ENCODE data around the gene STAM.

Gene STAM

GRCh38 chr10:17660921-17661320 is 17.0 kb downstream of the STAM start:
- DNase-seq (ENCODE audit: low read depth, low spot score), result no peak
- H3K4me3 ChIP-seq (ENCODE audit: low read depth, low read length), result no peak overlapping the region
- no peak for TF ChIP-seq CTCF (IDR thresholded peaks at IDR 0.05; ENCODE audit: low read depth, low read length)
- in situ Hi-C loops (cut with HindIII; ENCODE audit: low sequenced_read_pairs), result no loop called here

GRCh38 chr10:17661510-17661909 is 17.6 kb downstream of the STAM start:
- H3K4me3 ChIP-seq (ENCODE audit: low read depth, low read length), result no peak overlapping the region
- in situ Hi-C loops (cut with HindIII; ENCODE audit: low sequenced_read_pairs), result no loop called here
- DNase-seq (ENCODE audit: low read depth, low spot score), result no peak
- no peak for TF ChIP-seq CTCF (IDR thresholded peaks at IDR 0.05; ENCODE audit: low read depth, low read length)

GRCh38 chr10:17662193-17663138 is 18.5 kb downstream of the STAM start:
- no peak overlapping the region for H3K4me3 ChIP-seq (ENCODE audit: low read depth, low read length)
- DNase-seq (ENCODE audit: low read depth, low spot score), result no peak
- TF ChIP-seq CTCF (IDR thresholded peaks at IDR 0.05; ENCODE audit: low read depth, low read length), result no peak
- in situ Hi-C loops (cut with HindIII; ENCODE audit: low sequenced_read_pairs), result no loop called here

- in situ Hi-C loops (cut with HindIII; ENCODE audit: low sequenced_read_pairs), result no loop called here
- TF ChIP-seq CTCF (IDR thresholded peaks at IDR 0.05; ENCODE audit: low read depth, low read length), result no peak
- DNase-seq (ENCODE audit: low read depth, low spot score), result no peak
- H3K4me3 ChIP-seq (ENCODE audit: low read depth, low read length), result no peak overlapping the region
Observed at GRCh38 chr10:17663450-17663849, 19.5 kb downstream of the STAM start.

GRCh38 chr10:17665747-17666146 is 21.8 kb downstream of the STAM start:
- TF ChIP-seq CTCF (IDR thresholded peaks at IDR 0.05; ENCODE audit: low read depth, low read length), result no peak
- no peak overlapping the region for H3K4me3 ChIP-seq (ENCODE audit: low read depth, low read length)
- in situ Hi-C loops (cut with HindIII; ENCODE audit: low sequenced_read_pairs), result no loop called here
- DNase-seq (ENCODE audit: low read depth, low spot score), result peak; percentile 89

- H3K4me3 ChIP-seq (ENCODE audit: low read depth, low read length), result no peak overlapping the region
- in situ Hi-C loops (cut with HindIII; ENCODE audit: low sequenced_read_pairs), result no loop called here
- TF ChIP-seq CTCF (IDR thresholded peaks at IDR 0.05; ENCODE audit: low read depth, low read length), result no peak
- DNase-seq (ENCODE audit: low read depth, low spot score), result no peak
Observed at GRCh38 chr10:17668435-17669184, 24.7 kb downstream of the STAM start.

Measured in astrocyte of the spinal cord (primary cell).